HG03575 (cell line): ENCODE data around the gene RAPGEF2.
"Not testable (repeated sequence)": the region's sequence is repeated elsewhere in the genome, so short reads cannot be mapped to it uniquely, and the experiment has no call there.

Experiments
- ATAC-seq: cut with Tn5 transposase; IDR thresholded peaks from one replicate; pipeline ENCODE4 v1.9.1; 2021; ENCODE audit not compliant: unreplicated experiment, insufficient number of reproducible peaks, low FRiP score; ENCODE audit errors: extremely low read depth

RAPGEF2 gene

GRCh38 chr4:159150821-159151390 lies 48.0 kb downstream of the RAPGEF2 start:
- ATAC-seq, result no peak

GRCh38 chr4:159151689-159152088 lies 48.8 kb downstream of the RAPGEF2 start:
- no peak for ATAC-seq

- no peak for ATAC-seq
Measured at GRCh38 chr4:159152181-159152580, 49.3 kb downstream of the RAPGEF2 start.

- ATAC-seq, result no peak
Measured at GRCh38 chr4:159153669-159154068, 50.8 kb downstream of the RAPGEF2 start.

- ATAC-seq, result no peak
Measured at GRCh38 chr4:159155119-159155518, 52.2 kb downstream of the RAPGEF2 start.

GRCh38 chr4:159158083-159158617 lies 55.3 kb downstream of the RAPGEF2 start:
- ATAC-seq, result no peak

- ATAC-seq, result no peak
Measured at GRCh38 chr4:159158985-159159384, 56.1 kb downstream of the RAPGEF2 start.

GRCh38 chr4:159159611-159160010 lies 56.7 kb downstream of the RAPGEF2 start:
- no peak for ATAC-seq

GRCh38 chr4:159160242-159160641 lies 57.4 kb downstream of the RAPGEF2 start:
- ATAC-seq, result no peak

GRCh38 chr4:159161436-159161835 lies 58.6 kb downstream of the RAPGEF2 start:
- not testable (repeated sequence) for ATAC-seq

GRCh38 chr4:159162576-159162975 lies 59.7 kb downstream of the RAPGEF2 start:
- ATAC-seq, result no peak

- ATAC-seq, result no peak
Measured at GRCh38 chr4:159163521-159163920, 60.6 kb downstream of the RAPGEF2 start.

GRCh38 chr4:159169404-159170302 lies 66.8 kb downstream of the RAPGEF2 start:
- peak; percentile 39 for ATAC-seq

GRCh38 chr4:159171287-159171686 lies 68.4 kb downstream of the RAPGEF2 start:
- ATAC-seq, result no peak

GRCh38 chr4:159173886-159174285 lies 71.0 kb downstream of the RAPGEF2 start:
- ATAC-seq, result no peak

GRCh38 chr4:159174645-159175084 lies 71.8 kb downstream of the RAPGEF2 start:
- no peak for ATAC-seq

- peak; percentile 34 for ATAC-seq
Measured at GRCh38 chr4:159175085-159175988, 72.5 kb downstream of the RAPGEF2 start.

- ATAC-seq, result no peak
Measured at GRCh38 chr4:159175989-159176375, 73.1 kb downstream of the RAPGEF2 start.
